Measurements from ENCODE around the gene PITPNM3. TPM values are rescaled to one million over a fixed set of nuclear protein-coding genes. Genes with fewer than 3 reads are reported as not detected.
A peak's percentile ranks its signal among the peaks of the same experiment; 100 is the strongest.

The PITPNM3 gene
- total RNA-seq, 4 donors from 2014 or later, result 23.3 to 87.7 (median 47.8) TPM

- ATAC-seq, result peak; percentile 75
- Histone ChIP-seq H3K9me3 (no peaks in the 10 kb centered on the region), H3K27me3 (no peaks in the 10 kb centered on the region), H3K36me3 (peaks cover 0 to 13% of the 10 kb centered on the region in 2 donors), H3K27ac (peak overlapping the region in 3 of 4 donors; percentile 71 to 79 (median 77)), H3K4me3 (no peak overlapping the region), H3K4me1 (peaks cover 0 to 63% (median 0%) of the 10 kb centered on the region in 3 donors)
- 23 to 77% methylated on average over 2 to 5 of the region's 5 CpGs for WGBS, 2 donors (ENCODE audit: low coverage in 1 of 2)
- no peak for TF ChIP-seq POLR2A (IDR thresholded peaks at IDR 0.05)
- TF ChIP-seq EP300 (IDR thresholded peaks at IDR 0.05), result peak; percentile 36
- peak; percentile 48 for TF ChIP-seq POLR2AphosphoS5 (IDR thresholded peaks at IDR 0.05)
- no peak for TF ChIP-seq CTCF (IDR thresholded peaks at IDR 0.05)
These were observed 23.9 kb downstream of the PITPNM3 start for GRCh38 chr17:6532441-6532885.

DNA sequence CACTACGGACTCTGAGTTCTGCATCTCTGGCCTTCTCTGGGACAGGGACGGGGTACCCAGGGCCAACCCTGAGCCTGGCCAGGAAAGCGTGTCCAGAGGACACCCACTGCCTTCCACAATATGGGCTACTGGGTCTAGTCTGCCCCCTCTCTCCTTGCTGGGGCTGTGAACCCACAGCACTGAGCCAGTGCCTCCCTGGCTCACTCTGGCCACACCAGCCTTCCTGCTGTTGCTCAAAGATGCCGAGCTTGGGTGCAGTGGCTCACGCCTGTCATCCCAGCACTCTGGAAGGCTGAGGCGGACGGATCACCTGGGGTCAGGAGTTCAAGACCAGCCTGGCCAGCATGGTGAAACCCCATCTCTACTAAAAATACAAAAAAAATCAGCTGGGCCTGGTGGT, 24.8 kb downstream of the PITPNM3 start:
- Histone ChIP-seq H3K27ac (peak overlapping the region in 3 of 4 donors; percentile 71 to 79 (median 77)), H3K9me3 (no peaks in the 10 kb centered on the region), H3K4me3 (no peak overlapping the region), H3K36me3 (peaks cover 0 to 4% of the 10 kb centered on the region in 2 donors), H3K27me3 (no peaks in the 10 kb centered on the region), H3K4me1 (peaks cover 0 to 59% (median 0%) of the 10 kb centered on the region in 3 donors)
- 40 to 79% methylated on average over 1 to 3 of the region's 7 CpGs for WGBS, 2 donors (ENCODE audit: low coverage in 1 of 2)
- no peak for ATAC-seq
- TF ChIP-seq POLR2AphosphoS5 (IDR thresholded peaks at IDR 0.05), result no peak
- no peak for TF ChIP-seq EP300 (IDR thresholded peaks at IDR 0.05)
- no peak for TF ChIP-seq POLR2A (IDR thresholded peaks at IDR 0.05)
- TF ChIP-seq CTCF (IDR thresholded peaks at IDR 0.05), result no peak

GRCh38 chr17:6530324-6530920, 25.9 kb downstream of the PITPNM3 start:
- no peak for ATAC-seq
- 76 to 100% methylated on average over 1 to 3 of the region's 5 CpGs for WGBS, 2 donors (ENCODE audit: low coverage in 1 of 2)
- Histone ChIP-seq H3K27ac (peak overlapping the region in 2 of 4 donors; percentile 45 to 79), H3K36me3 (peaks cover 0 to 3% of the 10 kb centered on the region in 2 donors), H3K4me3 (no peak overlapping the region), H3K27me3 (no peaks in the 10 kb centered on the region), H3K4me1 (peaks cover 0 to 48% (median 0%) of the 10 kb centered on the region in 3 donors), H3K9me3 (no peaks in the 10 kb centered on the region)
- TF ChIP-seq POLR2A (IDR thresholded peaks at IDR 0.05) (no peak), EP300 (IDR thresholded peaks at IDR 0.05) (no peak), POLR2AphosphoS5 (IDR thresholded peaks at IDR 0.05) (no peak), CTCF (IDR thresholded peaks at IDR 0.05) (no peak)

GRCh38 chr17:6528557-6528956, 27.8 kb downstream of the PITPNM3 start:
- Histone ChIP-seq H3K36me3 (peaks cover 0 to 15% of the 10 kb centered on the region in 2 donors), H3K4me1 (peaks cover 0 to 31% (median 0%) of the 10 kb centered on the region in 3 donors), H3K27me3 (no peaks in the 10 kb centered on the region), H3K9me3 (no peaks in the 10 kb centered on the region), H3K27ac (peak overlapping the region in 3 of 4 donors; percentile 6 to 79 (median 49)), H3K4me3 (no peak overlapping the region)
- no peak for ATAC-seq
- TF ChIP-seq POLR2A (IDR thresholded peaks at IDR 0.05) (no peak), EP300 (IDR thresholded peaks at IDR 0.05) (no peak), POLR2AphosphoS5 (IDR thresholded peaks at IDR 0.05) (no peak), CTCF (IDR thresholded peaks at IDR 0.05) (no peak)
- 86% methylated on average over 1 of the region's 3 CpGs; no CpG with 5 or more reads in 1 of the 2 donors for WGBS, 2 donors (ENCODE audit: low coverage in 1 of 2)

Data from gastroesophageal sphincter (tissue), 4 donors.